ENCODE results near the gene HSPA8.

Gene HSPA8

GRCh38 chr11:123046473-123047259 lies 15.3 kb downstream of the HSPA8 start:
- no peak for DNase-seq

GRCh38 chr11:123045101-123045500 lies 16.8 kb downstream of the HSPA8 start:
- no peak for DNase-seq

GRCh38 chr11:123041185-123041584 lies 20.8 kb downstream of the HSPA8 start:
- no peak for DNase-seq

- no peak for DNase-seq
These were observed 21.9 kb downstream of the HSPA8 start for GRCh38 chr11:123040111-123040432.

GRCh38 chr11:123035831-123036230 lies 26.1 kb downstream of the HSPA8 start:
- no peak for DNase-seq

- DNase-seq = no peak
These were observed 27.3 kb downstream of the HSPA8 start for GRCh38 chr11:123034597-123034996.

- no peak for DNase-seq
These were observed 28.0 kb downstream of the HSPA8 start for GRCh38 chr11:123033895-123034294.

GRCh38 chr11:123030517-123030916 lies 31.4 kb downstream of the HSPA8 start:
- DNase-seq = no peak

- peak; percentile 92 to 94 for DNase-seq
These were observed 41.0 kb downstream of the HSPA8 start for GRCh38 chr11:123020968-123021367.

- no peak for DNase-seq
These were observed 43.2 kb downstream of the HSPA8 start for GRCh38 chr11:123018702-123019101.

- DNase-seq = no peak
These were observed 50.4 kb downstream of the HSPA8 start for GRCh38 chr11:123011510-123011909.

All from Kasumi-1 (cell line).